SIG-M5 treated with dmso at 0.1 percent for 504 hours (cell line): ENCODE data around the gene DDAH1.

ENCODE experiments used
- DNase-seq: peaks from one replicate; lab custom pipeline; 2025; ENCODE audit not compliant: unreplicated experiment; lab: John Stamatoyannopoulos, UW

The DDAH1 gene

DNA sequence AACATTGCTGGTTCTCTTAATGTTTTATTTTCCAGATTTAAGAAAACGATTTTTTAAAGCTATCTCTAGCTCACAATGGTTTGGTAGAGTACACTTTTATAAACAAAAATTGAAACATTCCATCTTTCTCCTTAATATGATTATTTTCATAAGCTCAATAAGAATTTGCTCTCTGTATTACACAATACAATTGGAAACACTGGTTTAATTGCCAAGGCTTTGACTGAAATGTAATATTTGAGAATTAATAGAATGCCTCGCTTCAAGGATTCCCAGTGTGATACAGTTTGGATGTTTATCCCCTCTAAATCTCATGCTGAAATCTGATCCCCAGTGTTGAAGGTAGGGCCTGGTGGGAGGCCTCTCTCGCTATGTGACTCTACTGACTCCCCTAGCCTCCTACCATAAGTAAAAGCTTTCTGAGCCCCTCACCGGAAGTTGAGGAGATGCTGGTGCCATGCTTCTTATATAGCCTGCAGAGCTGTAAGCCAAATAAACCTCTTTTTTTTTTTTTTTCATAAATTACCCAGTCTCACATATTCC is 67.4 kb downstream of the DDAH1 start:
- DNase-seq = no peak

DNA sequence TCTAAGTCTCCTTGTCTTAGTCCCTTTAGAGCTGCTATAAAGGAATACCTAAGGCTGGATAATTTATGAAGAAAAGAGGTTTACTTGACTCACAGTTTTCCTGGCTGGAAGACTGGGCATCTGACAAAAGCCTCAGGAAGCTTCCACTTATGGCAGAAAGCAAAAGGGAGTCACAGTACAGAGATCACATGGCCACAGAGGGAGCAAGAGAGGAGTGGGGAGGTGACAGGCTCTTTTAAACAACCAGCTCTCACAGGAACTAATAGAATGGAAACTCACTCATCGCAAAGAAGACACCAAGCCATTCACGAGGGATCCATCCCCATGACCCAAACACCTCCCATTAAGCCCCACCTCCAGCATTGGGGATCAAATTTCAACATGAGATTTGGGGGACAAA is 68.8 kb downstream of the DDAH1 start:
- no peak for DNase-seq

DNA sequence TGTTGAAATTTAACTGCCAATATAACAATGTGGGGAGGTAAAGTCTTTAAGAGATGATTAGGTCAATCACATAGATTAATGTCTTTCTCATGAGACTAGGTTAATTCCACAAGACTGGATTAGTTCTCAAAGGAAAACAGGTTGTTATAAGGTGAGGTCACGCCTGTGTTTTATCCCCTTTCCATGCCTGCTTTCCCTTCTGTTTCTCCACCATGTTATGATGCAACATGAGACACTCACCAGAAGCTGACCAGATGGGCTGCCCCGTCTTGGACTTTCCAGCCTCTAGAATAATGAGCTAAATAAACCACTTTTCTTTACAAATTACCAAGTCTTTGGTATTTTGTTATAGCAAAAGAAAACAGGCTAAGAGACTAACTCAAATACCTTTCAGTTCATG is 70.8 kb downstream of the DDAH1 start:
- DNase-seq = no peak

DNA sequence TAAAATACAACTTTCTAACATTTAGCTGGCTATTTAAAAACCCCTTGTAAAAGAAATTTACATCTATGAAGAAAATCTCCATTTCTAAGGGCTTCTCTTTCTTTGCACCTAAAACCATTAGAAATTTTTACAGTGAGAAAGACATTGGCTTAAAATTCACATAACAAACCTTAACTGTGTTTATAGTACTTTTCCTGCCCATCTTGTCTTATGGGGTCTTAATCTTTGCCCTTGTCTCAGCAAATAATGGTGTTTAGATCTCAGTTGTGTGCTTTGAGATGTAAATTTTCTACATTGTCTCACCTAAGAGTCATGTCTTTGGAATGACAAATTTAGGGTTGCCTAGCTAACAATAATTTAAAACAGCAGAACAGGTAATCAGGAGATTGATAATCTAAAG is 71.5 kb downstream of the DDAH1 start:
- no peak for DNase-seq

DNA sequence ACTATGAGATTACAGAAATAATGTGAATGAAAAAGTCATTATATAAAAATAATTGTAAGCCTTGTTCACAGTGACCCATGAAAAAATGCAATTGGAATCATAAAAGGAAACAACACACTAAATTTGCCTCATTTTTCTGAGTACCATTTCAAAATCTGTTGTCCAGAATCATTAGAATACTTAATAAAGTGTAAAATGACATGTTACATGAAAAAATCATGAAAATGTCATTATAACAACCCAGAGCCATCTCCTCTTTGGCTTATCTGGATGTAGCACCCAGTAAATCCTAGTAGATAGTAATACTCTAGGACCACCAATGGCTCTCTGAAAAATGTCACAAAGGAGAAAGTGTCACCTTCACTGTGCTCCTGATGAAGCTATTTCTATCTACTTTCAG is 76.5 kb downstream of the DDAH1 start:
- DNase-seq = no peak

DNA sequence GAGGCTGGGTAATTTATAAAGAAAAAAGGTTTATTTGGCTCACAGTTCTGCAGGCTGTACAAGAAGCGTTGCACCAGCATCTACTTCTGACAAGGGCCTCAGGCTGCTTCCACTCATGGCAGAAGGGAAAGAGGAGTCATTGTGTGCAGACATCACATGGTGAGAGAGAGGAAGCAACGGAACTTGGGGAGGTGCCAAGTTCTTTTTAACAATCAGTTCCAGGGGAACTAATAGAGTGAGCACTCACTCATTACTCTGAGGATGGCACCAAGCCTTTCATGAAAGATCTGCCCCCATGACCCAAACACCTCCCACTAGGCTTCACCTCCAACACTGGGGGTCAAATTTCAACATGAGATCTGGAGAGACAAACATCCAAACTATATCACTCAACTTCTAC is 77.2 kb downstream of the DDAH1 start:
- no peak for DNase-seq

DNA sequence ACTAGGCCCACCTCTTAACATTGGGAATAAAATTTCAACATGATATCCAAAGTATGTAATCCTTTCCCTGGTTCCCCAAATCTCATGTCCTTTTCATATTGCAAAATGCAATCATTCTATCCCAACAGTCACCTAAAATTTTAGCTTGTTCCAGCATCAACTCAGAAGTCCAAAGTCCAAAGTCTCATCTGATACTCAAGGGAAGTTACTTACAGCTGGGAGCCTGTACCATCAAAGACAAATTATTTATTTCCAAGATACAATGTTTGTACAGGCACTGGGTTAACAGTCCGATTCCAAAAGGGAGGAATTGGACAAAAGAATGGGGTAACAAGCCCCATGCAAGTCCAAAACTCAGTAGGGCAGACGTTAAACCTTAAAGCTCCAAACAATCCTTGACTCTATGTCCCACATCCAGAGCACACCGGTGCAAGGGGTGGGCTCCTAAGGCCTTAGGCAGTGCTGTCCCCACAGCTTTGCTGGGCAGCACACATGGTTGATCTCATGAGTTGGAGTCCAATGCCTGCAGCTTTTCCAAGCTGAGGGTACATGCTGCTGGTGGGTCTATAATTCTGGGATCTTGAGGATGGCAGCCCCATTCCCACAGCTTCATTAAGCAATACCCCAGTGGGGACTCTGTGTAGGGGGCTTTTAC is 78.8 kb downstream of the DDAH1 start:
- DNase-seq = no peak

DNA sequence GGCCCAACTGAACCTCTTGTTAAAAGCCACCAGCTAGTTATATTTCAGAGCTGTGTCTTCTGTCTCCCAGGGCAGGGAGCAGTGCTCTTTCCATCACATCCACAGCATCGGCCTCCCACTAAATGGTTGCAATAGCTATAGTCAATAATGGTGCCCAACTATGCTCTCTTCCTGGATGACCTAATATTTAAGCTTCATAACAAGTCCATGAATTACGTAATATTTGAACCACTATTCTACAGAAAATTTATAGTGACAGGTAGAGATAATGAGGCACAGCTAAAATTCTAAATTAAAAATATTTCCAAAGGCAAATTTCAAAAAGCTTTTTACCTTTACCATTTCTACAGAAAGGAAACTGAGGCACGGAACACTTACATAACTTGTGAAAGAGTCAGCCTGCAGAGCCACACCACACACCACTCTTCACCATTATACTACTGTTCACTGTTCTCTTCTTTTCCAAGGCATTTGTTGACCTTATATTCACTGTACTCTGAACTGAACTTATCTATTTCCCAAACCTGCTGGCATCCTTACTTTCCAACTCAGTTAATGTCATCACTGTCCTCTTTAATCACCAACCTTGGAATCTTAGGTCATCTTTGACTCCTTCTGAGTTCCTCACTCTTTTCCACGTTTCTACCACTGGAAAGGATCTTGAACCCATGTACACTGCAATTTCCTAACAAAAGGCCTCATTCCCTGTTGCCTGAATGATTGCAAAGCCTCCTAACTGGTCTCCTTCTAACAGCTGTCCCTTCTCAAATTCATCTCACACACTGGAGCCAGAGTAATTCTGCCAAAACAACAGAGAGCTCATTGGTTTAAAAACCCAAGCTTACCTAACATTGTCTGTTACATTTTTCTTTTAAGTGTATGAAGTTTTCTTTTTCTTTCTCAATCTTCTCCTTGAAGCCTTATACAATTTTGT is 85.5 kb downstream of the DDAH1 start:
- no peak for DNase-seq

DNA sequence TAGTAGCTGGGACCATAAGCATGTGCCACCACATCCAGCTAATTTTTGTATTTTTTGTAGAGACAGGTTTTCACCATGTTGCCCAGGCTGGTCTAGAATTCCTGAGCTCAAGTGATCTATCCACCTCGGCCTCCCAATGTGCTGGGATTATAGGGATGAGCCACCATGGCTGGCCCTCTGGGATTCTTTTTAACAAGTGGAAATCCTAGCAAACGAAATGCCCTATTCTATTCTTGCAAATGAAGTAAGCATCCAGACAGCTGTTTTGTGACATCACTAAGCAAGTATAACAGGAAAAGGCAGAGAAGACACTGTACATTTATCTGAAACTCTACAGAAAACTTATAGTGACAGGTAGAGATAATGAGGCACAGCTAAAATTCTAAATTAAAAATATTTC is 86.4 kb downstream of the DDAH1 start:
- no peak for DNase-seq

DNA sequence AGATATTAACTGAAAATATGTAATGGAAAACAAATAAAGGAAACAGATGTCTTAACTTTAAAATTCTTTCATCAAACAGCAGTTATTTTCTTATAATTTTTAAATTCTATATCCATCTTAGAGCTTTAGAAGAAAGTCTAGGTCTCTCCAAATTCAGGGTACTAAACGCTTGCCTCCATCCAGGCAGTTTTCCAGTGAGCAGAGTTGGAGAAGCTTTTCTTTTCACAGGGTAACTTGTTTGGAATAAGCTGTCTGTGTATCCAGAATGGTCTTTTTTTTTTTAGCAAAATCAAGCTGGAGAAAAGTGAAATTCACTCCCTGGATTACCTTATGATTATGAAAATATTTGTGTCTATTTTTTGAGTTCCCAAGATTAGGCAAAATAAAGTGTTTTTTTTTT is 88.6 kb downstream of the DDAH1 start:
- no peak for DNase-seq

DNA sequence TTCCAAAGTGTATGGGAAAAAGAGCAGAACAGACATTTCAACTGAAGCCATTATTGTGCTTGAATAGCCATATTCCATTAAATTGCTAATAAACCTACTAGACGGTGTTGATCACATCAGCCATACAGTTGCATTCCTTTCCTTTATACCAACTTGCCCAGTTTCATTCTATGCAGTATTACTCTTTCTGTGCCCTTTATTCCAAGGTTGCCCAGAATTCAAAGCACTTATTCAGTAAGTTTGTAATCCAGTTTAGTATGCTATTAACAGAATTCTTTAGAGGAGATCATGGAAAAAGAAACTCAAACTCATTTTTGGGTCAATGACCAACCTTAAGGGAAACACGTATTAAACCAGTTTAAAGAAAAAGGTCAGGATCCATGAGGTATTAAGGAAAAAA is 89.5 kb downstream of the DDAH1 start:
- DNase-seq = no peak

DNA sequence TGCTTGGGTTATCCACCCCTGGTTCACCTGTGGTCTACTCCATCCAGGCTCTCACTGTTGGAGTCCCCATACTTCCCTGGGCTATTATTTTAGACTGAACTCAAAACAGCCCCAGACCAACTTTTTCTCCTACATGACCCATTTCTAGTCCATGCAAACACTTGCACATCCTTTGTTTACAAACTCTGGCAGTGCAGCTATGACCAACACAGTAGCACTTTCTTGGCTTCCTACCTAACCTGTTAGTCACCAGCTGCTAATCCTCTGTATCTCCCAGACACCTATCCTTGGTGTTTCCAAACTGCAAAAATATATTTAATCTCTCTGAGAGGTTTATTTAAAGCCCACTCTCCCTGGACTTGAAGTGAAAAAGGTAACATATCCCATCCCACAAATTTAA is 90.8 kb downstream of the DDAH1 start:
- DNase-seq = no peak

DNA sequence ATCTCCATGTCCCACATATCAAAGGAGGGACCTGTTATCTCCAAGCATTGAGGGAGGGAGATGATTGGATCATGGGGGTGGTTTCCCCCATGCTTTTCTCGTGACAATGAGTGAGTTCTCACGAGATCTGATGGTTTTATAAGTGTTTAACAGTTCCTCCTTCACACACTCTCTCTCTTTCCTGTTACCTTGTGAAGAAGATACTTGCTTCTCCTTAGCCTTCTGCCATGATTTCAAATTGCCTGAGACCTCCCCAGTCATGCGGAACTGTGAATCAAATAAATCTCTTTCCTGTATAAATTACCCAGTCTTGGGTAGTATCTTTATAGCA is 91.6 kb downstream of the DDAH1 start:
- DNase-seq = no peak

DNA sequence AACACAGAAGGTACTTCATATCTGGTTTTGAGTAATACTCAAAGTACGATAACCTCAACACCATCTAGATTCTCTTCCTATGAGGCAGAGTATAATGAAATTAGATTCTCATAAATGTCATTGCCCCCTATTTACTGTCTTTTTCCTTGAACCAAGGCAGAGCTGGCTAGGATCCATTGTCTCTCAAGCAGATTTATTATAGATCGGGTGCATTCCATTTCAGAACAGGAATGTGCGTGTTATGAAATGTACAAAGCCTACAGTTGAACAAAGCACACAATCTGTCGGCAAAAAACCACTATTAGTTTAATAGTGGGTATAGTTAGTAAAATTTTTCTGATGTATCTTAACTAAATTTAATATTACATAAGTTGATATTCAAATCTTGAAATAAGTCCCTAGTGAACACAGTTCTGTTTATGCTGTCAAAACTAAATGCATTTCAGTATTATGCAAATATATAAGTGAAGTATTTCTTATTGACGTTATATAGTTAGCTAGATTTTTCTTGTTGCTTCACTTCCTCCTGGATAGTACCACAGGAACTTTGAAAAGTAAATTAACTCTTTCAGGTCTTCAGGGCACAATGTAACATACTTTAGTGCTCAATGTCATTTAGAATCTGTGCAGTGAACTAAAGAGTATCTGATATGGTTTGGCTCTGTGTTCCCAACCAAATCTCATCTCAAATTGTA is 92.1 kb downstream of the DDAH1 start:
- DNase-seq = no peak

DNA sequence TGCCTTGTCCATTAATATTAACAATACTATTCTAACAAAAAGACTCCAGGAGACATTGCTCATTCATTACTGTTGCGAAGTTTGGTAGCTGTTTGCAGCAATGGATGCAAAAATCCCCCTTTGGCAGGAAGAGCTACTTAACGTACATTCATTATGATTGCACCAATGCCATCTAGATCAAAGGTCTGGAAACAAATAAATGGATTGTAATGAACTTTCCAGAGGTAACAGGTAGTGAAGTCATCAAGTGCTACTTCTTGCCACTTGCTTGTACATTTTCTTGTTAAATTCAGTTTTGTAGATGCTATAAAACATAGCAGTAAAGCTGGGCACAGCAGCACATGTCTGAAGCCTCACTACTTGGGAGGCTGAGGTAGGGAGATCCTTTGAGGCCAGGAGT is 93.9 kb downstream of the DDAH1 start:
- no peak for DNase-seq

DNA sequence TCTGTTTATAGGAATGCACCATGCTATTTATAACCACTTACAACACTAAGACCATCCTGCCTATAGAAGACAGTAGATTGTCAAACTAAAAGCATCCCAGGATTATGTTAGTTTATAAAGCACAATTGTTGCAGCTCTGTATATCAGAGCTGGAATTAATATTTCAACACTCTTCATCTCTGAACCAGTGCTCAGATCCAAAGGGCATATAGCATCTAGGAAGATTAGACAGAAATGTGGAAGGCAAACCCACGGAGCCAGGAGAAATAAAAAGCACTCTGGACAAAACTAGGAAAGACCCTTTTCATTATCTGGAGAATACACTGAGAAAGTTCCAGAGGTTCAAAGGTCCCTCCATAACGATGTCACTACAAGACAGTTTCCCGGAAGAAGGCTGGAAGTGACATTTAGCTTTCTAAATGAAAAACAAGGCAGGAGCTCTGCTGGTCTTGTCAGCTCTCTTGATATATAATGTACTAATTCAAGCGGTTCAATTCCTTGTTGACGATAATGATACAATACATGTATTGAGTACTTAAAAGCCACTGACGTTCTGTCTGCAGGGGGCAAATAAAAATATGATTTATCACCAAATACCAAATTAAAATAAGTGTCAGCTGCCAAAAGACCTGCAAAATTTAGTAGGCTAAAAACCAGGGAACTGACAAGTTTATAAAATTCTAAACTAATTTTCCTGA is 96.7 kb downstream of the DDAH1 start:
- DNase-seq = no peak

DNA sequence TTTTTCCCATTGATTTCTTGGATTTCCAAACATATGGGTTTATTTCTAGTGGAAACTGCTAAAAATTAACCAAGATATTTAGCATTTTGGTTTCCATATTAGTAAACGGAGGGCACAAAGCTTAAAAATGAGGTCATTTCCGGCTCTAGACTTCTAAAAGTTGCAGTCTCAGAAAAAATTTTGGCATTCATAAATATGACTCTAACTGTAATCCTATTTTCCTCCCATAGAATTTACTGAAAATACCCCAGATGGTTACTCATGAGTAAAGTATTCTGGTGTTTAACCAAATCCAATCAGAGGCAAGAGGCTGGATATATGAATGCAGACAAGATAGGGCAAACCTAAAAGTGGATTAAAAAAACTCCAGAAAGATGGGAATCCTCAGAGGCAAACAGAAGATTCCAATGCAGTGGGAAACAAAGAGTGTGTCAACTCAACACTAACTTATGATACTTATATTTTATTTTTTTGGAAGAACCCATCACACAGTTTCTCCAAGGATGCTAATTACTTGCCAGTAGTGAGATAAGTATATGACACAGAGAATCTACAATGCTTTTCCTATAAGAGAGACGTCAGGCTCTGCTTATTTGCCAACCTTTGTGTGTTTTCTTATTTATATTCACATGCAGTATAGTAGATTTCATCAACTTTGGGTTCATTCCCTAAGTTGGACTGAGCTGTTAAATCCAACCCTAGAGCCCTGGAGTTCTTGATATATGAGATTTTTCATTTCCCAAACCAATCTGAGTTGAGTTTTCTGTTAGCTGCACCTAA is 98.4 kb downstream of the DDAH1 start:
- no peak for DNase-seq

DNA sequence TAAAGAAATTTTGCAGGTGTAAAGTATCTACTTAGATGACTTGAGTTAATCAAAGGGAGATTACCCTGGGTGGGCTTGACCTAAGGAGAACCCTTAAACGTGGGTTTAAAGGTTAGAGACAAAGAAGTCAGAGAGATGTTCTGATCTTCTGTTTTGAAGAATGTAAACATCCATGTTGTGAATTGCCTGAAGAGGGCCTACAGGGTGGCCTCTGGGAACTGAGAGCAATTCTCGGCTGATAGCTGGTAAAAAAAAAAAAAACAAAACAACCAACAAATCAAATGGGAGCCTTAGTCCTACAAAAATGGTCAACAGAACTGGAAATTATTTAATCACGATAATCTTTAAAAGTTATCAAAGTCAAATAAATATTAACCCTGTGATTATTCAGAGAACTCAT is 99.1 kb downstream of the DDAH1 start:
- no peak for DNase-seq

DNA sequence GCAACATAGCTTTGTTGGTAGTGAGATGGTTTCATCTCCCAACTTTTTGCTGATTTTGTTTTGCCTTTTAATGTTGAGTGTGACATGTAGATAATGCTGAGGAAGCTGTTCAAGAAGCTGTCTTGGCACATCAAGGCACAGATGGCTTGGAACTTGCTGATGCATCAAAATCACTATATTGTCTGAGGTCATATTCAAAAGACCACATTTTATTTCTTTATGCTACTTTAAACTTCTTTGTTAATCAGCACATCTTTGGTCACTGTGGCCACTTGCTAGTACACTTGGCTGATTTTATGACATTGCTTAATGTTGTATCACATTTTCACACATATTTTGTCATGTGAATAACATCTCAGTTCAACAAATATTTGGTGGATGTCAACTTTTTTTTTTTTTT is 101.4 kb downstream of the DDAH1 start:
- DNase-seq = no peak

DNA sequence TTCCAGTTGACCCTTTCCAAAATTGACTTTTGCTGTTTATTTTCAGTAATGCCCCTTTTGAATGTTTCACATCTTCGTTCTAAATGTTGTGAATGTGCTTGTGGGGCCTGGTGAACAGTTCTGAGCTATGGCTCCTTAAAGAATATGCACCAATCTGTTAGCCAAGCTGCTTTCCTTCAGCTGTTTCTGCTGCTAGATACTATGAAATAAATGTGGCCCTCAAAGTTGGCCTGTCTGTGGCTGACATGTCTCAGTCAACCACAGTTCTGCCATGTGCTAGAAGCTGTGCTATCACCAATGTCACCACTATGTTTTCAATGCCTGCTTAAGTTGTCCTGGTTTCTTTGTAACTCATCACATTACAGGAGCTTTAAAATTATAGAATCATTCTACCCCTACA is 101.9 kb downstream of the DDAH1 start:
- DNase-seq = no peak
